Measurements from ENCODE around the gene ADCY9.
"Not testable (repeated sequence)": the region's sequence is repeated elsewhere in the genome, so short reads cannot be mapped to it uniquely, and the experiment has no call there.

Gene ADCY9

GRCh38 chr16:3966681-3967080 is 149.6 kb downstream of the ADCY9 start:
- no peak for DNase-seq

GRCh38 chr16:3965781-3966582 is 150.3 kb downstream of the ADCY9 start:
- DNase-seq, result no peak

- DNase-seq, result no peak
Measured at GRCh38 chr16:3965306-3965705, 150.9 kb downstream of the ADCY9 start.

DNA sequence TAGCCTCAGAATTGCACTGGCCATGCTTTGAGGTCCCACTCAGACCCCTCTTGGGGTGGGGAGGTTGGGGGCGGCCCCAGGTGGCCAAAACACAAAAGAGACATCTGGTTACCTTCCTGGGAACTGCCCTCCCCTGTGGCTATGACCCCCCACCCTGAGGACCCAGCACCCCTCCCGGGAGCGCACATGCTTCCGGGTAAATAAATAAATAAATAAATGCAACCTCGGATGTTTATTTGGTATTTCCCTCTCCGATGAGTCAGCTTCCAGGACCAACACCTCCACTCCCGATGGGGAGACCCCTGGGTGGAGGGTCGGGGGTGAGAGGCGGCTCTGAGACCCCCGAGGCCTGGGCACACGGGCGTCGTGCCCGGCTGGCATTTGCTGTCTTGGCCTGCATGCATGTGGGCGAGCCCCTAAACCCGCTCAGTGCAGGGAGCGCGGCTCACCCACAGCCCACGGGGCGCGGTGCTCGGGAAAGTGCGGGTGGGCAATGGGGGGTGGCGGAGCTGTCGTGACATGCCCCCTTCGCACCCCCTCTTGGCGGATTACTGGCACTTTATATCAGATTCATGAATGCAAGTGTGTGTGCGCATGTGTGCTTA is 151.5 kb downstream of the ADCY9 start:
- no peak for DNase-seq

GRCh38 chr16:3963886-3964685 is 152.2 kb downstream of the ADCY9 start:
- DNase-seq, result no peak

DNA sequence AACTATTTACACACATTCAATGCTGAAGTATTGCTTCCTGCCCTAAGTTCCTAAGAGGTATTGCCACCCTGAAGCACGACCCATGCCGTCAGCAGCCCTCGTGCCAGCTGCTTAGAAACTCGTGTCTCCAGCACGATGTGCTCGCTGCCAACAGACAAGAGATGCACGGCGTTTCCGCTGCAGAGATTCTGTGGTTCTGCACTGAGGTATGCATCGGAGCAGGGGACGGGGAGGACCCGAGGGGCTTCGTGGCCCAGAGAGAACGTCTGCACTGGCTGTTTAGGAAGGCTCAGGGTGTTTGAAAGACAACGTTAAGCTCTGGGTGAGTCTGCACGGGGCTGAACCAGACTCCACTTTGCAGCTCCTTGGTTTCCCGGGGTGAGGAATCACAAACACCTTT is 153.0 kb downstream of the ADCY9 start:
- DNase-seq, result no peak

DNA sequence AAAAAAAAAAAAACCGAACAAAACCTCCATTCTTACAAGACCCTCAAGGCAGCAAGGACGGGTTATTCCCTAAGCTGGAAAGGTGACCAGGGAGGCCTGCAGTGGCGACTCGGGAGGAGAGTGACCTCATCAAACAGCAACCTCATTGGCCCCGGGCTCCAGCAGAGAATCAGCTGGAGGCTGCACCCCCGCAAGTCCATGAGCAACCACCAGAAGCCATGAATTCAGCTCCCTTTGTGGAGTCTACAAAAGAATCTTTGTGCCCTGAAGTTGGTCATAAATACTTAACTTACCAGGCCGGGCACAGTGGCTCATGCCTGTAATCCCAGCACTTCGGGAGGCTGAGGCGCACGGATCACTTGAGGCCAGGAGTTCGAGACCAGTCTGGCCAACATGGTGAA is 154.8 kb downstream of the ADCY9 start:
- DNase-seq, result peak; percentile 33

- DNase-seq, result not testable (repeated sequence)
Measured at GRCh38 chr16:3959926-3960590, 156.2 kb downstream of the ADCY9 start.

- DNase-seq, result peak; percentile 54
Measured at GRCh38 chr16:3959148-3959547, 157.1 kb downstream of the ADCY9 start.

DNA sequence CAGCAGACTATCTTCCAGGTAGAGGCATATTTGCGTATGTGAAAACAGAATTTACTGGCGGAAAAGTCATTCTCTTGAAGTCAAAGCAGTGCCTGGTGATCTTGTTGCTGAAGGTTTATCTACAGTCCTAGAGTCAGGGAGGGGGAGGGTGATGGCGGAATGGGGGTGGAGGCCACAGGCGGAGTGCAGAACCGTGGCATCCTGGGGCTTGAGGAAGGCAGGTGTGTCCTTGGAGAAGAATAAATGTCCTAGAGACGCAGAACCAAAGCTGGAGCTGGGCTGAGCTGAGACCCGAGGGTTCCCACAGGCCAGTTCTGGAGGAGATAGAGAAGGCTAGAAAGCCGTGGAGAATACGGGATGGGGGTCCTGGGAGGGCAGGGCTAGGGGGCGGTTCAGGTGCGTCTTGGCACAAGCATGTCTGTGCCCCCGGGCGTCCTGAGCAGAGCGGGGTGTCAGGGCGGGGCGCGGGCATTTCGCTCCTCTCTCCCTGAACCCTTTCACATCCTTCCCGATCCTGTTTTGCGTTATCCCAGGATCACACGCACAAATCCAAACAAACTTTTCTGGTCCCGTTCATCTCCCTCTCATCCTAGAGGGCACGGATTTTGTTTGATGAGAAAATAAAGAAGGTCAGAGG is 158.8 kb downstream of the ADCY9 start:
- no peak for DNase-seq

DNA sequence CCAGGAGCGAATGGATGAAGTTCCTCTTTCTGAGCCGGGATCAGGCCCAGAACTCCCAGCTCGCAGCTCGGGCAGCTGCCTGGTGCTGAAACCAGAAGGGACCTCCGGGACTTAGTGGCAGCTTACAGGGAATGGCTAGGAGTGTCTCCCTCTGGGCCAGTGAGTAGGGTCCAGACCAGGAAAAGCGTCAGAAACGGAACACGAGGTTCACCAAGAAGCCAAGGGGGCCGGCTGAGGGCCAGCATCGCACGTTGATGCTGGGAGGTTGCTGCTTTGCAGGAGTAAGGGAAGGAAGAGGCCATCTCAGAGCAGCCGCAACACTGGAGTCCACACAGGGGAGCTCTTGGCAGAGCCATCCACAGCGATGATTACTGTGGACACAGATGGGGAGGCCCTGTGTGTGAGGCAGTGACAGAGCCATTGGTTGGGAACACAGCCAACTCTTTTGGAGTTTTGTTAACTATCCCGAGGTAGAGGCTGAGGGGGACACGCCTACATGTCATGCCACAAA is 161.8 kb downstream of the ADCY9 start:
- DNase-seq, result peak; percentile 55

- DNase-seq, result no peak
Measured at GRCh38 chr16:3953728-3954410, 162.4 kb downstream of the ADCY9 start.

GRCh38 chr16:3952737-3953131 is 163.5 kb downstream of the ADCY9 start:
- peak; percentile 59 for DNase-seq

DNA sequence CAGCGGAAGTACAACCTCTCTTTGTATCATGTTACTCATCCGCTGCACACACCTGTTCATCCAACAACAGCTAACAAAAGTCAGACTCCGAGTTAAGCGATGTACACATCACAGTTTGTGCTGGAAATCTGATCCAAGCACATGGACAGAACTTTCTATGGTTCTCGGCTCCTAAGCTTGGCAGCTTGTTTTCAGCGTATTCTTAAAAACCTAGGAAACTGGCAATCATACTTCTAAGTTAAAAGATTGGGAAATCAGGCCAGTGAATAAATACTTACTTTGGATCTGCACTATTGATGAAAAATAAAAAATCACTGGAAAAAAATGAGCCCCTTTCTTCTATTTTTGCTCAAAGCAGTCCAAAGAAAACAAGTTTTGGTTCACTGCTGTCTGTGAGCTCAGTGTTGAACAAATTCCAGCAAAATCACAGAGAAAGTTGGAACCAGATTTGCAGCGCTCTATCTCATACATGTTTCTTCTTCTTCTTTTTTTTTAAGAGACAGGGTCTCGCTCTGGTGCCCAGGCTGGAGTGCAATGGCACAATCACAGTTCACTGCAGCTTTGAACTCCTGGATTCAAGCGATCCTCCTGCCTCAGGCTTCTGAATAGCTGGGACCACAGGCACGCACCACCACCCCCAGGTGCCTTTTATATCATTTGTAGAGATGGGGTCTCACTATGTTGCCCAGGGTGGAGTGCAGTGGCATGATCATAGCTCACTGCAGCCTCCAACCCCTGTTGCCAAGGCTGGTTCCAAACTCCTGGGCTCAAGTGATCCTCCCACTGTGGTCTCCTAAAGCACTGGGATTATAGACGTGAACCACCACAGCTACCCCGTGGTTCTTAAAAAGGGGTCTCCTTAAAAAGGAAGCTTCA is 164.1 kb downstream of the ADCY9 start:
- DNase-seq, result peak; percentile 50

GRCh38 chr16:3951380-3951779 is 164.9 kb downstream of the ADCY9 start:
- DNase-seq, result not testable (repeated sequence)

GRCh38 chr16:3950343-3951193 is 165.7 kb downstream of the ADCY9 start:
- DNase-seq, result peak; percentile 96

DNA sequence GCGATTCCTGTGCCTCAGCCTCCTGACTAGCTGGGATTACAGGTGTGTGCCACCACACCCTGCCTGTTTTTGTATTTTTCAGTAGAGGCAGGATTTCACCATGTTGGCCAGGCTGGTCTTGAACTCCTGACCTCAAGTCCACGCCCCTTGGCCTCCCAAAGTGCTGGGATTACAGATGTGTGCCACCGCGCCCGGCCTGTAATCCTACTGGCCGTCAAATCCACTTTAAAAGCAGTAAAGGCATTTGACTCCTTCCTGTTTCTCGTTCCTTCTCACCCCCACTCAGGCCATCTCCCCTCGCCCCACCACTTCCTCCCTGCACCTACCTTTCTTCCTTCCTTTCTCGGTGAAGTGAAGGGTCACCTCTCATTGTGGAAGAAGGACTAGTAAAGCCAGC is 166.3 kb downstream of the ADCY9 start:
- no peak for DNase-seq

- peak; percentile 39 for DNase-seq
Measured at GRCh38 chr16:3949287-3949686, 167.0 kb downstream of the ADCY9 start.

DNA sequence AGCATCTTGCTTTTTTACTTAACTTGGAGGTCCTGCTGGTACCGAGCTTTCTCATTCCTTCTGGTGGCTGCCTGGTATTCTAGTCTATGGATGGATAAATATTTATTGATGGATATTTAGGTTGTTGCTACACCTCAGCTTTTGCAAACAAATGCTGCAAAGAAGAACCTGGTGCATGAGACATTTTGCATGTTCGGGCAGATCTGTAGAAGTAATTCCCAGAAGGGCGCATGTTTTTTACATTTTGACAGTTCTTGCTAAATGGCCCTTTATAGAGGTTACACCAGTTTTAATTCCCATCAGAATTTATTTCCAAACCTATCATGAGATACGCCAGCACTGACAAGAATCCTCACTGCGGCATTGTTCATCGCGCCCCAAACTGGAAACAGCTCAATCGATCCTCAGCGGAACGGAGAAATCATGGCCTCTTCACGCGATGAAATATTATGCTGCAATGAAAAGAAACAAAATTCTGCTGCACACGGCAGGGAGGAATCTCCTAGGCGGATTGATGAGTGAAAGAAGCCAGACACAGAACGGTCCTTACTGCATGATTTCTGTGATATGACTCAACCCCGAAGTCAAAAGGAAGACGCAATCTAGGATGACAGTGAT is 167.8 kb downstream of the ADCY9 start:
- DNase-seq, result no peak

Measured in fibroblast of upper back skin (primary cell).